SH-SY5Y (cell line): ENCODE results near the gene ABHD12.

Experiments used
- GATA2 ChIP-seq: IDR thresholded peaks from 2 replicates; pipeline ENCODE4 v1.6.1; 2011; ENCODE audit warnings: mild to moderate bottlenecking, low read depth, low read length
- GATA3 ChIP-seq: IDR thresholded peaks from 2 replicates; pipeline ENCODE4 v1.6.1; 2011; ENCODE audit warnings: low read depth, mild to moderate bottlenecking, low read length, moderate library complexity

DNA sequence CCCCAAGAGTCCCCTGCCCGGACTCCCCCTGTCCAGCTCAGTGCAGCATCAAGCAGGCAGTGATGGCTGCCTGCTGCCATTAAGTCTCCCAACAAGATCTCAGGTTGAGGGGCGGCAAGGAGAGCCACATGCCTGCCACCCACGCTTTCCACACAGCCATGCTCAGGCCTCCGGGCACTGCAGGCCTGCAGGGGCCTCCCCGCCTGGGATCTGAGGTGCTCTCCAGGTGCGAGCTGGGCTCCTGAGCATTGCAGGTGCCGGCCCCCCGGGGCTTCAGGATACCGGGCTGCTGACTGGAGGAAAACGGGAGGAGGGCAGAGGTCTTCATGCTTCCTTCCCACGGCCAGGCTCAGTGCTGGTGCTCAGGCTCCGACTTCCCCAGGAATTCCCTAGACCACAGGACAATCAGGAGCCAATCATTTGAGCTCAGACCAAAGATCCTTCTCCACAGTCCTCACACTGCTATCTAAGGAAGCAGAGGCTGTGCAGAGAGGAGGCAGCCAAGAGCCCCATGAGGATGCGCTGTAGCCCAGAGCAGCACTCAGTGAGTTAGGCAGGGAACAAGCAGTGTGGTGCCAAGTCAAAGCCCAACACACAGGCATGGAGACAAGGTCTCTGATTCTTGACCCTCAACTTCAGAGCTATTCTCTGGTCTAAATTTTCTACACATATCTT lies 90.0 kb downstream of the ABHD12 start:
- no peak for TF ChIP-seq GATA2
- TF ChIP-seq GATA3 = no peak
